ENCODE results near the gene ANXA10.

ANXA10 gene

GRCh38 chr4:168092176-168092712 lies at the start of gene ANXA10:
Gene ANXA10 (plus strand): TSS chr4:168092537. CDS start chr4:168092701, 164 bp downstream.
- DNase-seq (ENCODE audit: insufficient read length, low spot score) (no peak), FAIRE-seq (no peak)
- TF ChIP-seq CTCF (IDR thresholded peaks at IDR 0.05; ENCODE audit: insufficient read depth, missing control alignments), result no peak

- FAIRE-seq (no peak), DNase-seq (ENCODE audit: insufficient read length, low spot score) (no peak)
- TF ChIP-seq CTCF (IDR thresholded peaks at IDR 0.05; ENCODE audit: insufficient read depth, missing control alignments), result no peak
Observed at GRCh38 chr4:168045354-168045753, 47.0 kb upstream of the ANXA10 start.

- TF ChIP-seq CTCF (IDR thresholded peaks at IDR 0.05; ENCODE audit: insufficient read depth, missing control alignments), result no peak
- DNase-seq (ENCODE audit: insufficient read length, low spot score) (no peak), FAIRE-seq (no peak)
Observed at GRCh38 chr4:168050002-168050401, 42.3 kb upstream of the ANXA10 start.

- FAIRE-seq (no peak), DNase-seq (ENCODE audit: insufficient read length, low spot score) (no peak)
- no peak for TF ChIP-seq CTCF (IDR thresholded peaks at IDR 0.05; ENCODE audit: insufficient read depth, missing control alignments)
Observed at GRCh38 chr4:168051526-168051925, 40.8 kb upstream of the ANXA10 start.

- DNase-seq (ENCODE audit: insufficient read length, low spot score), result no peak
- FAIRE-seq, result no peak
- TF ChIP-seq CTCF (IDR thresholded peaks at IDR 0.05; ENCODE audit: insufficient read depth, missing control alignments), result no peak
Observed at GRCh38 chr4:168057412-168057811, 34.9 kb upstream of the ANXA10 start.

- DNase-seq (ENCODE audit: insufficient read length, low spot score) (no peak), FAIRE-seq (no peak)
- no peak for TF ChIP-seq CTCF (IDR thresholded peaks at IDR 0.05; ENCODE audit: insufficient read depth, missing control alignments)
Observed at GRCh38 chr4:168059251-168059650, 33.1 kb upstream of the ANXA10 start.

- no peak for DNase-seq (ENCODE audit: insufficient read length, low spot score)
- no peak for TF ChIP-seq CTCF (IDR thresholded peaks at IDR 0.05; ENCODE audit: insufficient read depth, missing control alignments)
- FAIRE-seq, result no peak
Observed at GRCh38 chr4:168063031-168063430, 29.3 kb upstream of the ANXA10 start.
